WERI-Rb-1 (cell line): ENCODE measurements around the gene CHGA.

ENCODE experiments used
- DNase-seq: peaks from one replicate; pipeline ENCODE4 v3.0.0-alpha.2; 2020
- H3K27ac ChIP-seq: fragments of 250-450 bp; sonication (Bioruptor Pico); 2 replicates; pipeline ENCODE4 v1.5.1; 2020; ENCODE audit warnings: mild to moderate bottlenecking, moderate library complexity
- H3K27me3 ChIP-seq: fragments of 250-450 bp; sonication (Bioruptor Pico); 2 replicates; pipeline ENCODE4 v1.5.1; 2021; ENCODE audit warnings: mild to moderate bottlenecking, low read depth, moderate library complexity; ENCODE audit not compliant: insufficient read depth, severe bottlenecking
- H3K36me3 ChIP-seq: fragments of 250-450 bp; sonication (Bioruptor Pico); 2 replicates; pipeline ENCODE4 v1.5.1; 2020; ENCODE audit warnings: mild to moderate bottlenecking, moderate library complexity
- H3K4me3 ChIP-seq: 2 replicates; pipeline ENCODE4 v1.5.1; 2011; ENCODE audit warnings: low read depth, mild to moderate bottlenecking, control low read depth, low read length
- H3K9me3 ChIP-seq: fragments of 250-450 bp; sonication (Bioruptor Pico); 2 replicates; pipeline ENCODE4 v1.5.1; 2021; ENCODE audit warnings: mild to moderate bottlenecking, moderate library complexity; ENCODE audit not compliant: severe bottlenecking
- CTCF ChIP-seq: IDR thresholded peaks from 2 replicates; pipeline ENCODE4 v1.5.1; 2011; ENCODE audit warnings: low read depth, mild to moderate bottlenecking, control low read depth, inconsistent platforms, low read length

CHGA gene

GRCh38 chr14:92929689-92930608, 7.0 kb downstream of the CHGA start:
- DNase-seq, result no peak
- Histone ChIP-seq H3K27me3 (no peaks in the 10 kb centered on the region), H3K4me3 (no peak overlapping the region), H3K9me3 (no peaks in the 10 kb centered on the region), H3K36me3 (peaks cover 69% of the 10 kb centered on the region), H3K27ac (no peak overlapping the region)
- TF ChIP-seq CTCF, result no peak

- no peak overlapping the region for H3K27ac ChIP-seq
- H3K36me3 ChIP-seq, result peaks cover 65% of the 10 kb centered on the region
- no peaks in the 10 kb centered on the region for H3K9me3 ChIP-seq
- no peak overlapping the region for H3K4me3 ChIP-seq
- TF ChIP-seq CTCF, result no peak
- DNase-seq, result no peak
- H3K27me3 ChIP-seq, result no peaks in the 10 kb centered on the region
These were observed 8.0 kb downstream of the CHGA start for GRCh38 chr14:92930737-92931602.

- no peak overlapping the region for H3K27ac ChIP-seq
- H3K27me3 ChIP-seq, result no peaks in the 10 kb centered on the region
- TF ChIP-seq CTCF, result no peak
- no peak for DNase-seq
- H3K9me3 ChIP-seq, result no peaks in the 10 kb centered on the region
- peaks cover 61% of the 10 kb centered on the region for H3K36me3 ChIP-seq
- no peak overlapping the region for H3K4me3 ChIP-seq
These were observed 8.9 kb downstream of the CHGA start for GRCh38 chr14:92931681-92932447.

GRCh38 chr14:92932448-92933395, 9.8 kb downstream of the CHGA start:
- Histone ChIP-seq H3K36me3 (peaks cover 53% of the 10 kb centered on the region), H3K9me3 (no peaks in the 10 kb centered on the region), H3K27me3 (no peaks in the 10 kb centered on the region), H3K27ac (no peak overlapping the region; the same call in none of the 2 replicates), H3K4me3 (no peak overlapping the region)
- no peak for TF ChIP-seq CTCF
- no peak for DNase-seq

- no peaks in the 10 kb centered on the region for H3K9me3 ChIP-seq
- no peak for TF ChIP-seq CTCF
- no peaks in the 10 kb centered on the region for H3K27me3 ChIP-seq
- H3K27ac ChIP-seq, result peak overlapping the region; percentile 89
- no peak overlapping the region for H3K4me3 ChIP-seq
- no peak for DNase-seq
- H3K36me3 ChIP-seq, result peaks cover 46% of the 10 kb centered on the region
These were observed 10.5 kb downstream of the CHGA start for GRCh38 chr14:92933481-92933880.
